H1 (cell line): Measurements from ENCODE around the gene TRIM67. TPM values are rescaled to one million over a fixed set of nuclear protein-coding genes. Genes with fewer than 3 reads are reported as not detected.
A peak's percentile ranks its signal among the peaks of the same experiment; 100 is the strongest.

Experiments
- ASH2L ChIP-seq: fragments of 200-600, 300-600 bp; sonication (generic); IDR thresholded peaks from one replicate; pipeline ENCODE4 v1.7.1; 2017; ENCODE audit warnings: low read length
- CHD2 ChIP-seq: IDR thresholded peaks from 2 replicates; pipeline ENCODE4 v1.6.1; 2012; ENCODE audit warnings: low read length, improper control_type of control experiment
- CTBP2 ChIP-seq: IDR thresholded peaks from 2 replicates; pipeline ENCODE4 v1.7.0; 2011; ENCODE audit warnings: borderline replicate concordance, mild to moderate bottlenecking, moderate library complexity, mixed read lengths, low read length; ENCODE audit not compliant: insufficient read depth, insufficient read length
- EGR1 ChIP-seq: IDR thresholded peaks from 2 replicates; pipeline ENCODE4 v1.6.1; 2011; ENCODE audit warnings: low read depth, low read length, borderline replicate concordance
- FOSL1 ChIP-seq: IDR thresholded peaks from 2 replicates; pipeline ENCODE4 v1.6.1; 2011; ENCODE audit warnings: mild to moderate bottlenecking, low read depth, low read length, moderate library complexity; ENCODE audit not compliant: insufficient read depth
- GABPA ChIP-seq: IDR thresholded peaks from 2 replicates; pipeline ENCODE4 v1.6.1; 2011; ENCODE audit warnings: mild to moderate bottlenecking, low read length, moderate library complexity, borderline replicate concordance; ENCODE audit not compliant: insufficient read depth
- GTF2F1 ChIP-seq: IDR thresholded peaks from 2 replicates; pipeline ENCODE4 v1.6.1; 2012; ENCODE audit warnings: low read depth, low read length, improper control_type of control experiment, borderline replicate concordance
- HDAC2 ChIP-seq, 2 experiments: fragments of 300-600 bp in 1 of 2; sonication (generic) in 1 of 2; IDR thresholded peaks; 2 replicates each; pipeline ENCODE4 v1.6.1; 2011 to 2012; ENCODE audit warnings: low read depth in 2 of 2, low read length in 2 of 2, mild to moderate bottlenecking in 2 of 2, moderate library complexity in 2 of 2, borderline replicate concordance in 1 of 2, inconsistent platforms in 1 of 2
- HDAC6 ChIP-seq: IDR thresholded peaks from one replicate; pipeline ENCODE4 v1.7.1; 2012; ENCODE audit warnings: low read depth, mild to moderate bottlenecking, inconsistent platforms, low read length, moderate library complexity
- KDM4A ChIP-seq: IDR thresholded peaks from one replicate; pipeline ENCODE4 v1.7.1; 2012; ENCODE audit warnings: low read depth, mild to moderate bottlenecking, moderate library complexity, low read length, inconsistent platforms; ENCODE audit not compliant: severe bottlenecking
- KDM5A ChIP-seq: fragments of 200-600 bp; IDR thresholded peaks from 2 replicates; pipeline ENCODE4 v1.7.1; 2012; ENCODE audit warnings: mild to moderate bottlenecking, low read length, inconsistent platforms, mixed read lengths
- MAFK ChIP-seq: IDR thresholded peaks from 2 replicates; pipeline ENCODE4 v1.6.1; 2012; ENCODE audit warnings: low read depth, mild to moderate bottlenecking, improper control_type of control experiment, low read length
- RAD21 ChIP-seq, 2 experiments: IDR thresholded peaks in 1 of 2; conservative IDR thresholded peaks in 1 of 2; 2 replicates each; pipeline ENCODE4 v1.6.1; 2011; ENCODE audit warnings: low read depth in 2 of 2, low read length in 2 of 2, improper control_type of control experiment in 1 of 2, inconsistent platforms in 1 of 2, mild to moderate bottlenecking in 1 of 2, moderate library complexity in 1 of 2
- RFX5 ChIP-seq: IDR thresholded peaks from 2 replicates; pipeline ENCODE4 v1.6.1; 2011; ENCODE audit warnings: low read depth, low read length, improper control_type of control experiment, borderline replicate concordance
- TAF1 ChIP-seq: IDR thresholded peaks from 2 replicates; pipeline ENCODE4 v1.6.1; 2011; ENCODE audit warnings: mild to moderate bottlenecking, low read depth, low read length
- TCF12 ChIP-seq: IDR thresholded peaks from 2 replicates; pipeline ENCODE4 v1.6.1; 2011; ENCODE audit warnings: low read depth, mild to moderate bottlenecking, low read length
- TEAD4 ChIP-seq: IDR thresholded peaks from 2 replicates; pipeline ENCODE4 v1.6.1; 2012; ENCODE audit warnings: low read depth, low read length, inconsistent platforms, mixed read lengths
- YY1 ChIP-seq: IDR thresholded peaks from 2 replicates; pipeline ENCODE4 v1.6.1; 2011; ENCODE audit warnings: low read depth, mild to moderate bottlenecking, low read length
- ZNF274 ChIP-seq: IDR thresholded peaks from 2 replicates; pipeline ENCODE4 v1.7.0; 2012; ENCODE audit warnings: low read length, borderline replicate concordance; ENCODE audit errors: extremely low read depth
- polyA plus RNA-seq, 7 experiments: library from polyadenylated mRNA; depleted of rRNA in 3 of 7; stranded (reverse) in 5 of 7; unstranded in 2 of 7; fragments of >200 nt in 5 of 7; fragments of 200-250 nt in 2 of 7; gene quantifications; 1 replicate in 5 of 7; 2 replicates in 1 of 7; 4 replicates in 1 of 7; pipeline versions ENCODE4 v1.2.1 to v1.2.3, GENCODE V29; 2011 to 2013; ENCODE audit warnings: missing spikeins in 2 of 7, mixed read lengths in 2 of 7
- total RNA-seq: library from RNA; stranded (reverse); fragmentation: NEBNext Ultra II Directional; extraction: Animal tissue kit (Norgen Biotek cat#: 25700); gene quantifications from 2 replicates; pipeline ENCODE4 v1.2.1, GENCODE V29; 2021
- TF ChIP-seq, protein P1 (sequence below): IDR thresholded peaks from 2 replicates; pipeline ENCODE4 v1.6.1; 2012; ENCODE audit warnings: inconsistent platforms

TRIM67 gene
- total and polyA plus RNA-seq, 2 of the 8 experiments (the other 6 are each of a cell fraction or from before 2014, with no cell fraction given), result under 0.01 TPM; not detected in 1

DNA sequence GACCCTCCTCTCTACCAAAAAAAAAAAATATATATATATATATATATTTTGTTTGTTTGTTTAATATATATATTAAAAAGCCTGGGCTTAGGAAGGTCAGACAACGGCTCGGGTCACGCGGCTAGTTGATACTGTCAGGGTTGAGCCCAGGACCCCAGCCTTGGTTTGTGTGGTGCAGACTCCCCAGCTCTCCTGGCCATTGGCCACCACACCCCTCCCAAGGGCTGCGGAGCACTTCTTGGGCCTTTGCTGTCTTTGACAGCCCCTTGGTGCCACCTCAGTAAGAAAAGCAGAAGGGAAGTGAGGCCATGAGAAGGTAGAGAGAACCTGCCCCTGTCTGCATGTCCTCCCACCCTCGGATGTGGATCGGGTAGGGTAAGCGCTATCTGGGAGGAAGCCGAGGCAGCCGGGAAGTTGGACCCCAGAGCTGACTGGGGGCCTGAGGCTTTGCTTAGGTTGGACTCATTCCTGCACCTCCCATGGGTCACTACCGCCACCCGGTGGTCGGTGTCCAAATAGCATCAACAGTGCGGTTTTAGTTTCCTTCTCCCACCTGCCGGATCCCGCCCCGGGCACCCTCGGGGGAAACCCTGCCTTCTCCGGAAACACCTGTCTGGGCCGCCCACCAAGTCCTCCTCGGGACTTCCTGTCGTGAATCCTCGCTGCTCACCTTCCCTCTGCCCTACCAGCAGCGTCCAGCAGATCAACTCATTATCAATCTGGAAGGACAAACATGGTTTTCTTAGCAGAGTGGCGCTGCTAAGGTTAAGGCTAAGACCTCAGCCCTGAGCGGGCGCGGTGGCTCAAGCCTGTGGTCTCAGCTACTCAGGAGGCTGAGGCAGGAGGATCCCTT is 49.4 kb downstream of the TRIM67 start (continued):
- TF ChIP-seq TCF12, result no peak
- TF ChIP-seq YY1, result 0 out of 2 replicates have a peak, but pooled peaks have one; percentile 24
- TF ChIP-seq MAFK, result no peak
- TF ChIP-seq TEAD4, result no peak; the same call in 1 of the 2 replicates
- TF ChIP-seq CHD2, result no peak
- TF ChIP-seq TAF1, result no peak
- no peak for TF ChIP-seq HDAC2 (IDR thresholded peaks at IDR 0.05; ENCODE audit: borderline replicate concordance in 1 of 2, low read depth in 2 of 2, low read length in 2 of 2)
- TF ChIP-seq ASH2L, result no peak
- peak; percentile 97 to 98 for TF ChIP-seq RAD21 (IDR thresholded peaks at IDR 0.05 in 1 of 2, conservative IDR thresholded peaks at IDR 0.05 in 1 of 2; ENCODE audit: low read depth in 2 of 2, low read length in 2 of 2)
- TF ChIP-seq ZNF274, result no peak
- no peak for TF ChIP-seq KDM5A
- TF ChIP-seq CTBP2, result no peak
- peak; percentile 77; the same call in 1 of the 2 replicates for TF ChIP-seq GABPA
- no peak for TF ChIP-seq KDM4A
- TF ChIP-seq RFX5, result no peak
- TF ChIP-seq FOSL1, result no peak
- TF ChIP-seq HDAC6, result no peak
- TF ChIP-seq GTF2F1, result no peak
- TF ChIP-seq EGR1, result 0 out of 2 replicates have a peak, but pooled peaks have one; percentile 42
- TF ChIP-seq, protein P1, sequence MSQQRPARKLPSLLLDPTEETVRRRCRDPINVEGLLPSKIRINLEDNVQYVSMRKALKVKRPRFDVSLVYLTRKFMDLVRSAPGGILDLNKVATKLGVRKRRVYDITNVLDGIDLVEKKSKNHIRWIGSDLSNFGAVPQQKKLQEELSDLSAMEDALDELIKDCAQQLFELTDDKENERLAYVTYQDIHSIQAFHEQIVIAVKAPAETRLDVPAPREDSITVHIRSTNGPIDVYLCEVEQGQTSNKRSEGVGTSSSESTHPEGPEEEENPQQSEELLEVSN, result peak; percentile 49; the same call in 1 of the 2 replicates
